ENCODE results near the gene HS3ST6.

DNA sequence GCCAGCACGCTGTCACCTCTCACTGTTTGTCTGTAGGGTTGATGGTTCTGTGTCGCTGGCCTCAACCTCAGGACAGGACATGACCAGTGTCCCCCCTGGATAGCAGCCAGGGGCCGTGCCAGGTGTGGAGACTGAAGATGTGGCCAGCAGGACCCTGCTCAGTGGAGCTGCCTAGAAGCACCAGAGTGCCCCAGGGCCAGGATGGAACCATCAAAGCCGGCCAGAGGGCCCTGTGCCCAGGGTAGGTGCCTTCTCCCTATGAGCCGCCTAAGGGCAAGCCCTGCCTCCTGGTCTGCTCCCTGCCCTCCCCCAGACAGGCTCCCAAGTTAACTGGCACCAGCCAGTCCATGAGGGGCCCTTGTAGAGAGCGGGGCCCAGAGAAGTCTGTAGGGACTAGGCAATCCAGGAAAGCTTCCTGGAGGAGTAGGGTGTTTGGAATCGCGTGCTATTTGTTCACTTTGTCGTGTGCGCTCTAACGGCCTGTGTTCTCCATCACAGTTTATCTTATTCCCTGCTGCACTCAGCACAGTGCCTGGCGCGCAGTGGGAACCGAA, 40.6 kb upstream of the HS3ST6 start:
- TF ChIP-seq POLR2AphosphoS5 (IDR thresholded peaks at IDR 0.05; ENCODE audit: low read depth, low read length) (no peak), TAF1 (IDR thresholded peaks at IDR 0.05; ENCODE audit: borderline replicate concordance, insufficient read depth, low read length) (no peak), SIN3A (IDR thresholded peaks at IDR 0.05; ENCODE audit: borderline replicate concordance, insufficient read depth, low read length) (no peak), FOXP2 (optimal IDR thresholded peaks at IDR 0.05; ENCODE audit: borderline replicate concordance, extremely low read depth, extremely low read length, insufficient read depth) (no peak)
- TF ChIP-seq, protein P1, sequence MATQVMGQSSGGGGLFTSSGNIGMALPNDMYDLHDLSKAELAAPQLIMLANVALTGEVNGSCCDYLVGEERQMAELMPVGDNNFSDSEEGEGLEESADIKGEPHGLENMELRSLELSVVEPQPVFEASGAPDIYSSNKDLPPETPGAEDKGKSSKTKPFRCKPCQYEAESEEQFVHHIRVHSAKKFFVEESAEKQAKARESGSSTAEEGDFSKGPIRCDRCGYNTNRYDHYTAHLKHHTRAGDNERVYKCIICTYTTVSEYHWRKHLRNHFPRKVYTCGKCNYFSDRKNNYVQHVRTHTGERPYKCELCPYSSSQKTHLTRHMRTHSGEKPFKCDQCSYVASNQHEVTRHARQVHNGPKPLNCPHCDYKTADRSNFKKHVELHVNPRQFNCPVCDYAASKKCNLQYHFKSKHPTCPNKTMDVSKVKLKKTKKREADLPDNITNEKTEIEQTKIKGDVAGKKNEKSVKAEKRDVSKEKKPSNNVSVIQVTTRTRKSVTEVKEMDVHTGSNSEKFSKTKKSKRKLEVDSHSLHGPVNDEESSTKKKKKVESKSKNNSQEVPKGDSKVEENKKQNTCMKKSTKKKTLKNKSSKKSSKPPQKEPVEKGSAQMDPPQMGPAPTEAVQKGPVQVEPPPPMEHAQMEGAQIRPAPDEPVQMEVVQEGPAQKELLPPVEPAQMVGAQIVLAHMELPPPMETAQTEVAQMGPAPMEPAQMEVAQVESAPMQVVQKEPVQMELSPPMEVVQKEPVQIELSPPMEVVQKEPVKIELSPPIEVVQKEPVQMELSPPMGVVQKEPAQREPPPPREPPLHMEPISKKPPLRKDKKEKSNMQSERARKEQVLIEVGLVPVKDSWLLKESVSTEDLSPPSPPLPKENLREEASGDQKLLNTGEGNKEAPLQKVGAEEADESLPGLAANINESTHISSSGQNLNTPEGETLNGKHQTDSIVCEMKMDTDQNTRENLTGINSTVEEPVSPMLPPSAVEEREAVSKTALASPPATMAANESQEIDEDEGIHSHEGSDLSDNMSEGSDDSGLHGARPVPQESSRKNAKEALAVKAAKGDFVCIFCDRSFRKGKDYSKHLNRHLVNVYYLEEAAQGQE (IDR thresholded peaks at IDR 0.05; ENCODE audit: insufficient read depth in 1 of 2, low read depth in 2 of 2, low read length in 2 of 2) = no peak
